H1 (cell line): ENCODE data around the gene RUVBL1. TPM values are rescaled to one million over a fixed set of nuclear protein-coding genes. Genes with fewer than 3 reads are reported as not detected.

Experiments used
- RXRA ChIP-seq: IDR thresholded peaks from 2 replicates; pipeline ENCODE4 v1.6.1; 2011; ENCODE audit warnings: low read depth, mild to moderate bottlenecking, low read length, moderate library complexity; ENCODE audit not compliant: insufficient read depth
- polyA plus RNA-seq, 7 experiments: library from polyadenylated mRNA; depleted of rRNA in 3 of 7; stranded (reverse) in 5 of 7; unstranded in 2 of 7; fragments of >200 nt in 5 of 7; fragments of 200-250 nt in 2 of 7; gene quantifications; 1 replicate in 5 of 7; 2 replicates in 1 of 7; 4 replicates in 1 of 7; pipeline versions ENCODE4 v1.2.1 to v1.2.3, GENCODE V29; 2011 to 2013; ENCODE audit warnings: missing spikeins in 2 of 7, mixed read lengths in 2 of 7
- total RNA-seq: library from RNA; stranded (reverse); fragmentation: NEBNext Ultra II Directional; extraction: Animal tissue kit (Norgen Biotek cat#: 25700); gene quantifications from 2 replicates; pipeline ENCODE4 v1.2.1, GENCODE V29; 2021

The RUVBL1 gene
- total and polyA plus RNA-seq, 2 of the 8 experiments (the other 6 are each of a cell fraction or from before 2014, with no cell fraction given) = 112 to 135 TPM

GRCh38 chr3:128051459-128051836, 72.2 kb downstream of the RUVBL1 start (continued):
- TF ChIP-seq RXRA = no peak
